ENCODE results near the gene ACR. TPM values are rescaled to one million over a fixed set of nuclear protein-coding genes. Genes with fewer than 3 reads are reported as not detected.
"Not testable (repeated sequence)": the region's sequence is repeated elsewhere in the genome, so short reads cannot be mapped to it uniquely, and the experiment has no call there.

ACR gene
- total RNA-seq, 1 donor from 2014 or later, result 0.34 TPM

DNA sequence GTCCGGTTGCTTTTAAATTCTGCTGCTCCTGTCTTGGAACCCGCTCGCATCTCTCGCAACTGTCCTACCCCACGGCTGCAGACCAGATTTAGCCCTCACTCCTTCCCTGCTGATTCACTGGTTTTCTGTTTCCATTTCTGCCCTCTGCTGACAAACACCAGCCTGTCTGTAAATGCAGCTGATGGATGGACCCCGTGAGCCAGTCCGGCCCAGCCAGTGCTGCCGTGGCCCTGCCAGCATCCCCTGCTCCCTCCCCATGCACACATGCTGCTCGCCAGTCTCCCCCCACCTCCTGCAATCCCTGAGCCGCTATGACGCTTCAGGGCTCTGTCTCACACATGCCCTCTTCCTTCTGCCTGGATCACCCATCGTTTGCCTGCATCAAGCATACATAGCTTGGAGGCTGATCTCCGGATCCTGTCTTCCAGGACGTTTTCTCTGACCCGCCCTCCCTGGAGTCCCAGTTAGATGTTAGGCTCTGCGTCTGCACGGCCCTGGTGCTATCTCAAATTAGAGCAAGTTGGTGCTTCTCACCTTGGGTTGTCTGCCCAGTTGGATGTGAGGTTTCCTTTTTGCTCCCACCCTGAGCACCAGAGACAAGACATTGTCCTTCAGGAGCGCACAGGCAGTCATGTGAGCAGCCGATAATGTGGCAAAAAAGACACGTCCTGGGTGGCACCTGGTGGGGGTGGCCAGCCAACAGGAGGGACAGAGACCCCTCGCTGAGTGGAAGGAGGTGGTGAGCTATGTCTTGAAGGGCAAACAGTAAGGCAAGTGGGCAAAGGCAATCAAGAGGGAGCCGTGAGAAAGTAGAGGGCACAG lies 4.3 kb upstream of the ACR start:
- DNase-seq, result no peak

DNA sequence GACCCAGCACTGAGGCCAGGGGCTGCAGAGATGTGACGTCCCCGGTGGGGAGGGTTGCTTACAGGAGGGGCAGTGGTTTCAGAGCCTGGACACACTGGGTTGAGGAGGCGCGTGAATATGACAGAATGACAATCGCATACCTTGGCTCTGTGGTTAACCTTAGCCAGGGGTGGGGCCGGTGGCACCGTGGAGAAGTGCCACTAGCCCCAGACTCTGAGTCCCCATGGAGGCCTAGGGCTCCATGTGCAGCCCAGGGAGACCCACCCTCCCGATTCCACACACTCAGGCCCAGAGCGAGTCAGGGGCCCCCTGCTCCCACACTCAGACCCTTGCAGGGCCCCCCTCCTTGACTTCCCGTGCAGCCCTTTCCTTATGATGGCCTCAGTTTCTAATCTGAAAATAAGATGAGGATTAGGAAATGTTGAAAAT lies 3.6 kb upstream of the ACR start:
- no peak for DNase-seq

GRCh38 chr22:50734986-50735738 lies 2.8 kb upstream of the ACR start:
- DNase-seq, result no peak

GRCh38 chr22:50735739-50736030 lies 2.3 kb upstream of the ACR start:
- no peak for DNase-seq

DNA sequence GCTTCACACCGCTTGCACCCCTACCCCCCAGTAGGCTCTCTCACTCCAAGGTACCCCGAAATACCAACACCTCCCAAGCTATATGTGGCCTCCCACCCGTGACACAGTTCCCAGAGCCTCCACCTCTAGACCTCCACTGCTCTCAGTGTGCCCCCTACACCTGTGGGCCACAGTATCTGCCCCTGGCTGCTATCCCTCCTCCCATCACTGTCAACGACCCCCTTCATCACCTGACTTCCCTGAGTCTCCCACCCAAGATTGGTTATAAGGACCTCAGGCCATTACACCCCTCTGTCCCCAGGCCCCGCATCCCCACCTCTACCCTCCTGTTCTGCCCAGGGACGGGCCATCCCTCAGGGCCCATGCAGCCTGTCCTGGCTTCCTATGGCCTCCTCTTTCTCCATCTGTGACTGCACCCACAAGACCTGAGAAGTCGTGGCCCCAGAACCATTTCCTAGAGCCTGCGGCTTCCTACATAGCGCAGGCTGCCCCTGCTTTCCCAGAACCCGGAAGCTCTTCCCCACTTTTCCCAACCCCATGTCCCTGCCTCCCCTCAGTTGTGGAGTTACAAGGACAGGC lies 734 bp downstream of the ACR start:
- DNase-seq, result no peak

- DNase-seq, result no peak
These were observed 1.3 kb downstream of the ACR start for GRCh38 chr22:50739279-50739691.

- DNase-seq, result no peak
These were observed 1.9 kb downstream of the ACR start for GRCh38 chr22:50739894-50740293.

DNA sequence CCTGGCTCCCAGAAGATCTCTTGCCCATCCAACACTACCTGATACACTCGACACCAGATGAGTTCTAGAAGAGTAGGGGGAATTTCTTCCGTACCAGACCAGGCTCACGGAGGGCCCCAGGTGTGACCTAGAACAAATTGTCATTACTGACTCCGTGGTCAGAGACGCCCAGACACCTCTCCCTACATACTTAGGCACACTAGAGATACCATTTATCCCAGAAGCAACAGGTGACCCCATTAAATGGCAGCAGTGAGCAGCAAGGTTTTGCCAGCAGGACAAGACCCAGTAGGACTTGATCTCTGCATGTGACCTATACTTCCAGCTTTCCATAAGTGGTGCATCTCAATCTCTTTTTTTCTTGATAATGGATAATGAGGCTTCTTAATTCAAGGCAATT lies 2.7 kb downstream of the ACR start:
- DNase-seq, result not testable (repeated sequence)

GRCh38 chr22:50744424-50744823 lies 6.4 kb downstream of the ACR start:
- DNase-seq, result not testable (repeated sequence)

DNA sequence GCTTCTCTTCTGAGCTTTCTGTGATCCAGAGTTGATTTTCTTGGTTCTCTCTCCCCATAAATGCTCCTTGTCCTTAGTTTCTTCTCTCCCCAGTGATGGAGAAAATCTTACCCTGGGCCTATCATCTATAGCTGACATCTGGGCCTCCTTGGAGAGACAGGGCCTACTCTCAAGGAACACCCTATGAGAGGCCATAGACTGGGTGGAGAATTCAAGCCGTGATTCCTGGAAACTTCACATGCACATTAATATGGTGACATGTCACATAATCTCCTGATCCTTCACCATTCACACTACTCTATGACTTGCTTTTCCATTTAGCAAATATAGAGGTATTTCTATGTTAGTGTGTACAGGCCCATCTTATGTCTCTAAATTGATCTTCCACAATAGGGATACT lies 9.5 kb downstream of the ACR start:
- DNase-seq, result not testable (repeated sequence)

DNA sequence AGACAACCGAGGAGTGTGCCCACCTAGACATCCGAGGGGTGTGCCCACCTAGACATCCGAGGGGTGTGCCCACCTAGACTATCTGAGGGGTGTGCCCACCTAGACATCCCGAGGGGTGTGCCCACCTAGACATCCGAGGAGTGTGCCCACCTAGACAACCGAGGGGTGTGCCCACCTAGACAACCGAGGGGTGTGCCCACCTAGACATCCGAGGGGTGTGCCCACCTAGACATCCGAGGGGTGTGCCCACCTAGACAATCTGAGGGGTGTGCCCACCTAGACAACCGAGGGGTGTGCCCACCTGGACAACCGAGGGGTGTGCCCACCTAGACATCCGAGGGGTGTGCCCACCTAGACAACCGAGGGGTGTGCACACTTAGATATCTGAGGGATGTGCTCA lies 10.6 kb downstream of the ACR start:
- not testable (repeated sequence) for DNase-seq

GRCh38 chr22:50749302-50750074 lies 11.5 kb downstream of the ACR start:
- DNase-seq, result not testable (repeated sequence)

DNA sequence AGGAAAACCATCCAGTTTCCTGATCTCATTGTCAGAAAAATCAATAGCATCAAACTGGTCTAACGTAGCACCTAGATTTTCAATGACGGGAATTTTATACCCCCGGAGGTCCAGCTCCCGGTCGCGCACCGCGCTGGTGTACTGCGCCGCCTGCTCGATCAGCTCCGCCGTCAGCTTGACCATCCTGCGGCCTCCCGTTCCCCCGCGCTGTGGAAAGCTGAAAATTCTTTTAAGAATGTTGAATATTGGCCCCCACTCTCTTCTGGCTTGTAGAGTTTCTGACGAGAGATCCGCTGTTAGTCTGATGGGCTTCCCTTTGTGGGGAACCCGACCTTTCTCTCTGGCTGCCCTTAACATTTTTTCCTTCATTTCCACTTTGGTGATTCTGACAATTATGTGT lies 17.2 kb downstream of the ACR start:
- not testable (repeated sequence) for DNase-seq

- DNase-seq, result not testable (repeated sequence)
These were observed 18.4 kb downstream of the ACR start for GRCh38 chr22:50756406-50756805.

DNA sequence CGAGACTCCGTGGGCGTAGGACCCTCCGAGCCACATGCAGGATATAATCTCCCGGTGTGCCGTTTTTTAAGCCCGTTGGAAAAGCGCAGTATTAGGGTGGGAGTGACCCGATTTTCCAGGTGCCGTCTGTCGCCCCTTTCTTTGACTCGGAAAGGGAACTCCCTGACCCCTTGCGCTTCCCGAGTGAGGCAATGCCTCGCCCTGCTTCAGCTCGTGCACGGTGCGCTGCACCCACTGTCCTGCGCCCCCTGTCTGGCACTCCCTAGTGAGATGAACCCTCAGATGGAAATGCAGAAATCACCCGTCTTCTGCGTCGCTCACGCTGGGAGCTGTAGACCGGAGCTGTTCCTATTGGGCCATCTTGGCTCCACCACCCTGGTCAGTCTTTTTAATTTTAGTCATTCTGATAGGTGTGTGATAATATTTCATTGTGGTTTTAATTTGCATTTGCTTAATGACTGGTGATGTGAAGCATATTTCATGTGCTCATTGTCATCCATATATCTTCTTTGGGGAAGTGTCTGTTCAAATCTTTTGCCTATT lies 19.0 kb downstream of the ACR start:
- peak; percentile 35 for DNase-seq

GRCh38 chr22:50759597-50760341 lies 21.8 kb downstream of the ACR start:
- peak; percentile 64 for DNase-seq

DNA sequence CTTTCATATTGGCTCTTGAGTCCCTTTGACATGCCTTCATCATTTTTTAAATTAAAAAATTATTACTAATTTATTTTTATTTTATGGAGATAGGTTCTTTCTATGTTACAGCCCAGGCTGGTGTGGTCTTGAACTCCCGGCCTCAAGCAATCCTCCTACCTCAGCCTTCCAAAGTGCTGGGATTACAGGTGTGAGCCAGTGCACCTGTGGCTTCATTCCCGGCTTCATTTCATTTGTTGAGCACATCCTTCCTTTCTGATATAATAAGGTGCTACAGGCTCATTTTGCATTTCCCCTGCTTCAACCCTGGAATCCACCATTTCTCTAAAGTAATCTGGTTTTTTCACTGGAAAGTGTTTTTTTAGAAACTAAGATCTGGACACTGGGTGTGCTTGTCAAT lies 23.8 kb downstream of the ACR start:
- DNase-seq, result not testable (repeated sequence)

DNA sequence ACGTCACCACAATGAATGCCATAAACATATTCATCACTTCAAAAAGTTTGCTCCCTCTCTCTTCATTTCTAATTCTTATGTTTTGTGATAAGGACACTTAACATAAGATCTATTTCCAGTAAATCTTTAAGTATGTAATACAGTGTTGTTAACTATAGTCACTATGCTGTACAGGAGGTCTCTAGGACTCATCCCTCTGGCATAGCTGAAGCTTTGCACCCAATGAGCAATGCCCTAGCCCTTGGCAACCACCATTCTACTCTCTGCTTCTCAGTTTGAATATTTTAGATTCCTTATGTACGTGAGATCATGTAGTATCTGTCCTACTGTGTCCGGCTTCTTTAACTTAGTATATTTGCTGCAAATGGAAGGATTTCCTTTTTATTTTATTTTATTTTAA lies 26.3 kb downstream of the ACR start:
- DNase-seq, result not testable (repeated sequence)

DNA sequence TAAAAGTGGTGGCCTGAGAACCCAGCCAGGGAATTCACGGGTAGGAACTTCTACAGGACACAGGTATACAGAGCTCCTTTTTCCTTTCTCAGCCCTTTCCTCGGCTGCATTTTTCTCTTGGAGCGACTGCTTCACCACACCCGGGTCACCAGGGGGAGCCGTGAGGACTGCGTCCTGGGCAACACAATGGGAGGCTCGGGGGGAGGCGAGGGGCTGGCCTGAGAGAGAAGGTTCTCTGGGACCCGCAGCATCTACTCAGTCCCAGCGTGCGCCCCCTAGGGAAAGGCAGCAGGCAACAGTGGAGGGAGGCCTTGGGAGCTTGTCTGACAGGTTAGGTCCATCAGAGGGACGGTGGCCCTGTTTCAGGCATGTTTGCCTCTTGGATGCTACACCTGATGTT lies 37.1 kb downstream of the ACR start:
- peak; percentile 82 for DNase-seq

DNA sequence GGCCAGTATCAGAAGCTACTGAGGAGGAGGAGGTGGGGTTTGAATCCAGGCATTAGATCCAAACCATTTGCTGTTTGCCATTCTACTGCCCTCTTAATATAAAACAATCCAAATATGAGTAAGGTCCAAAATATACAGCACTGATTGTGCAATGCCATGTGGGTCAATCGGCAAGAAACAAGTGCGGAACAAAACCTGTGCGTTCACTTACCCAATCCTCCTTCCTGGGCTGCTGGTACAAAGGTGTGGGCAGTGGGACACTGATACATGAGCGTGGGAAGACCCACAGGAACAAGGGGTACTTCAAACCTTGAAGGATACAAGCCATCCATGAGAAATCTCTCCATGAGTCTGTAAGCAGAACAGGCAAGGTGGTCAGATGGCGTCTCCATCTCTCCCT lies 39.6 kb downstream of the ACR start:
- not testable (repeated sequence) for DNase-seq

DNA sequence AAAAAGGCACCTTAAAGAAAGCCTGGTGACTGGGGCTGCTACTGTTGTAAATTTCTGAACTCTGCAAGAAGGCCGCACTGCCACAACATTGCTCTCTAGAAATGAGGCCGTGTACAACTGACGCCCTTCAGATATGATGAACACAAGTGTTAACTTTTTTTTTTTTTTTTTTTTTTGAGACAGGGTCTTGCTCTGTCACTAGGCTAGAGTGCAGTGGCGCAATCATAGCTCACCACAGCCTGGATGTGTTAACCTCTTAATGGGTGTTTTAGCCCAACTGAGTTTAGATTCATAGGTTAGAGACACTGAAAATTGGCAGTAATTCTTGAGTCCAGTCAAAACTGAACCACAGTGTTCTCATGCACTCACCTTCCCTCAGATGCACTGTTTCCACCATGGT lies 42.2 kb downstream of the ACR start:
- DNase-seq, result not testable (repeated sequence)

DNA sequence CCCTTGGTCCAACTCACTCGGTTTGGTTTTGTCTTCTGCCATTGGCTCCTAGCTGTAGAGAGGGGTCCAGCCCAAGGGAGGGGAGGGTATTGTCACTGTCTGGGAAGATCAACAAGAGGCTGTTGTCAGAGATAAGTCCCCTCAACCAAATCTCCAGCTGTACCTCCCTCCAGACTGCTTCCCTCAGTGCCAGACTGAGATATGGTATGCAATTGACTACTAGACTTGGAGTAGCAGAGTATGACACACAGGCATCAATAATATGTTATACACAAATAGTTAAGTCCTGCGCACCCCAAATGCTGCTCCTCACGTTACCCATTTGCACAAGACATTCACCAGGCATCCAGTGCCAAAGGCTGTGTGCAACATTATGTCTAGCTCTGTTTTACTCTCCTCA lies 44.2 kb downstream of the ACR start:
- not testable (repeated sequence) for DNase-seq

All from dermis blood vessel endothelial cell (primary cell).